Central memory CD8-positive, alpha-beta T cell (primary cell): Measurements from ENCODE around the gene CDC42BPG.
"Not testable (repeated sequence)": the region's sequence is repeated elsewhere in the genome, so short reads cannot be mapped to it uniquely, and the experiment has no call there.

Experiments
- ATAC-seq: fragments of 150-1000 bp; cut with Tn5 transposase; replicated peaks from 2 replicates; pipeline ENCODE4 v1.10.0; 2022; ENCODE audit warnings: mild to moderate bottlenecking, moderate FRiP score, moderate number of reproducible peaks; ENCODE audit not compliant: poor library complexity, severe bottlenecking; ENCODE audit errors: extremely low read depth
- DNase-seq, 2 donors: peaks; one replicate each; pipeline ENCODE4 v3.0.0; 2021; ENCODE audit warnings: low spot score in 2 of 2
- H3K27ac Mint-ChIP-seq: one replicate; pipeline ENCODE4 v1.8.0; 2022; ENCODE audit warnings: low read depth, mild to moderate bottlenecking, moderate library complexity, mixed read lengths
- H3K27me3 Mint-ChIP-seq: one replicate; pipeline ENCODE4 v1.8.0; 2022; ENCODE audit warnings: mixed read lengths
- H3K36me3 Mint-ChIP-seq: one replicate; pipeline ENCODE4 v1.8.0; 2022; ENCODE audit warnings: mild to moderate bottlenecking, moderate library complexity, mixed read lengths; ENCODE audit not compliant: insufficient read depth
- H3K4me1 Mint-ChIP-seq: one replicate; pipeline ENCODE4 v1.8.0; 2022; ENCODE audit warnings: mixed read lengths
- H3K4me3 Mint-ChIP-seq: one replicate; pipeline ENCODE4 v1.8.0; 2022; ENCODE audit warnings: mild to moderate bottlenecking, moderate library complexity, mixed read lengths
- H3K9me3 Mint-ChIP-seq: one replicate; pipeline ENCODE4 v1.8.0; 2022; ENCODE audit warnings: mixed read lengths

CDC42BPG gene

GRCh38 chr11:64848214-64848825 is 3.9 kb upstream of the CDC42BPG start:
- Mint-ChIP-seq H3K4me3 (peak overlapping the region; percentile 13), H3K9me3 (no peaks in the 10 kb centered on the region), H3K27me3 (no peaks in the 10 kb centered on the region), H3K4me1 (peaks cover 63% of the 10 kb centered on the region), H3K27ac (peak overlapping the region; percentile 87), H3K36me3 (peaks cover 15% of the 10 kb centered on the region)
- DNase-seq (no peak), ATAC-seq (no peak)

- ATAC-seq: peak; percentile 66
- no peak overlapping the region for H3K27ac Mint-ChIP-seq
- no peaks in the 10 kb centered on the region for H3K9me3 Mint-ChIP-seq
- H3K4me1 Mint-ChIP-seq: peaks cover 61% of the 10 kb centered on the region
- H3K4me3 Mint-ChIP-seq: peak overlapping the region; percentile 19
- DNase-seq: peak; percentile 80 to 90
- peaks cover 6% of the 10 kb centered on the region for H3K36me3 Mint-ChIP-seq
- no peaks in the 10 kb centered on the region for H3K27me3 Mint-ChIP-seq
Observed at GRCh38 chr11:64846998-64847666, 2.7 kb upstream of the CDC42BPG start.

- H3K9me3 Mint-ChIP-seq, H3K27ac Mint-ChIP-seq, ATAC-seq, H3K27me3 Mint-ChIP-seq, H3K36me3 Mint-ChIP-seq, DNase-seq: not testable (repeated sequence)
- Mint-ChIP-seq H3K4me3 (peak overlapping the region; percentile 80), H3K4me1 (peaks cover 47% of the 10 kb centered on the region)
Observed at GRCh38 chr11:64845776-64846129, 1.3 kb upstream of the CDC42BPG start.

GRCh38 chr11:64845129-64845775 is 799 bp upstream of the CDC42BPG start:
- DNase-seq (no peak), ATAC-seq (no peak)
- Mint-ChIP-seq H3K36me3 (peaks cover 6% of the 10 kb centered on the region), H3K4me1 (peaks cover 46% of the 10 kb centered on the region), H3K9me3 (no peaks in the 10 kb centered on the region), H3K27ac (peak overlapping the region; percentile 9), H3K4me3 (peak overlapping the region; percentile 80), H3K27me3 (no peaks in the 10 kb centered on the region)

- Mint-ChIP-seq H3K4me3 (peak overlapping the region; percentile 80), H3K9me3 (no peaks in the 10 kb centered on the region), H3K4me1 (peaks cover 37% of the 10 kb centered on the region), H3K36me3 (peaks cover 6% of the 10 kb centered on the region), H3K27ac (peak overlapping the region; percentile 90), H3K27me3 (no peaks in the 10 kb centered on the region)
- DNase-seq (no peak), ATAC-seq (no peak)
Observed at GRCh38 chr11:64843686-64844329, 645 bp downstream of the CDC42BPG start.

- Mint-ChIP-seq H3K4me1 (peaks cover 30% of the 10 kb centered on the region), H3K27me3 (no peaks in the 10 kb centered on the region), H3K4me3 (peak overlapping the region; percentile 80), H3K36me3 (peaks cover 6% of the 10 kb centered on the region), H3K9me3 (no peaks in the 10 kb centered on the region), H3K27ac (peak overlapping the region; percentile 65)
- no peak for ATAC-seq
- no peak for DNase-seq
Observed at GRCh38 chr11:64842851-64843685, 1.4 kb downstream of the CDC42BPG start.

- peaks cover 4% of the 10 kb centered on the region for H3K36me3 Mint-ChIP-seq
- peak overlapping the region; percentile 13 for H3K4me3 Mint-ChIP-seq
- ATAC-seq: no peak
- no peak overlapping the region for H3K27ac Mint-ChIP-seq
- no peak for DNase-seq
- H3K4me1 Mint-ChIP-seq: peaks cover 26% of the 10 kb centered on the region
- no peaks in the 10 kb centered on the region for H3K27me3 Mint-ChIP-seq
- no peaks in the 10 kb centered on the region for H3K9me3 Mint-ChIP-seq
Observed at GRCh38 chr11:64842366-64842759, 2.1 kb downstream of the CDC42BPG start.

GRCh38 chr11:64841592-64842365 is 2.7 kb downstream of the CDC42BPG start:
- no peaks in the 10 kb centered on the region for H3K9me3 Mint-ChIP-seq
- H3K4me1 Mint-ChIP-seq: peaks cover 20% of the 10 kb centered on the region
- H3K27ac Mint-ChIP-seq: no peak overlapping the region
- H3K27me3 Mint-ChIP-seq: no peaks in the 10 kb centered on the region
- no peak for DNase-seq
- no peak for ATAC-seq
- peaks cover 4% of the 10 kb centered on the region for H3K36me3 Mint-ChIP-seq
- H3K4me3 Mint-ChIP-seq: no peak overlapping the region

- DNase-seq: no peak
- no peaks in the 10 kb centered on the region for H3K27me3 Mint-ChIP-seq
Observed at GRCh38 chr11:64839887-64840782, 4.3 kb downstream of the CDC42BPG start.

GRCh38 chr11:64839335-64839734 is 5.1 kb downstream of the CDC42BPG start:
- peaks cover 2% of the 10 kb centered on the region for H3K36me3 Mint-ChIP-seq
- no peak overlapping the region for H3K27ac Mint-ChIP-seq
- no peak for DNase-seq
- H3K9me3 Mint-ChIP-seq: no peaks in the 10 kb centered on the region
- no peak for ATAC-seq
- H3K4me1 Mint-ChIP-seq: peaks cover 14% of the 10 kb centered on the region
- H3K4me3 Mint-ChIP-seq: no peak overlapping the region
- no peaks in the 10 kb centered on the region for H3K27me3 Mint-ChIP-seq

More at GRCh38 chr11:64839887-64840782, 4.3 kb downstream of the CDC42BPG start:
- H3K9me3 Mint-ChIP-seq: no peaks in the 10 kb centered on the region
- no peak overlapping the region for H3K4me3 Mint-ChIP-seq
- no peak for ATAC-seq
- H3K4me1 Mint-ChIP-seq: peaks cover 18% of the 10 kb centered on the region
- peaks cover 2% of the 10 kb centered on the region for H3K36me3 Mint-ChIP-seq
- H3K27ac Mint-ChIP-seq: no peak overlapping the region
